Astrocyte (in vitro differentiated cells and primary cell): ENCODE results near the gene DSCAM.

Experiments used
- EZH2 ChIP-seq: IDR thresholded peaks from 2 replicates; pipeline ENCODE4 v1.6.1; 2012; ENCODE audit warnings: mild to moderate bottlenecking, low read length, inconsistent platforms; ENCODE audit not compliant: insufficient read depth
- TF ChIP-seq, protein P1 (sequence below): IDR thresholded peaks from 2 replicates; pipeline ENCODE4 v1.5.1; 2011; ENCODE audit warnings: low read depth, mild to moderate bottlenecking, inconsistent platforms, low read length, moderate library complexity; ENCODE audit not compliant: insufficient read depth

DNA sequence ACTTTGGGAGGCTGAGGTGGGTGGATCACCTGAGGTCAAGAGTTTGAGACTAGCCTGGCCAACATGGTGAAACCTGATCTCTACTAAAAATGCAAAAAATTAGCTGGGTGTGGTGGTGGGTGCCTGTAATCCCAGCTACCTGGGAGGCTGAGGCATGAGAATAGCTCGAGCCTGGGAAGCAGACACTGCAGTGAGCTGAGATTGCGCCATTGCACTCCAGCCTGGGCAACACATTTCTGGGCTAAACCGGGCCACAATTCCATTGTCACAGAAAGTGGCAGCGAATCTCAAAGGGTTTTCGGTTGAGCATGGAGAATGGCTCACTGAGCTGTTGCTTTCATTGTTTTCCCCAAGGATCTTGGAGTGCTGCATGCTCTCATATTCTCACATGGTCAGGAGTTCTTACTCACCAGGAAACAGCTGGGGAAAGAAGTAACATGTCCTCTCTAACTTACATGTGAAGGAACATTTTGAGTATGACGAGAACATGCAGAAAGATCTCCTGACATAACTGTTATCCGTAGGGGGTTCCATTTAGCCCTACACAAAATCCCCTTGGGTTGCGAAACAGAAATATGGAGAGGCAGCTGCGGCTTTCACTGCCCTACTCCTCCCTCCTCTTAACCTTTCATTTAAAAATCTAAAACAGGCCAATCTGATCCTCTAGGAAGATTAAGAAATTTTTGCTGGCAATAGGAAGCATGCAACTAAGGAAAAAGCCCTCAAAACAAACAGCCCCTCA, 638.6 kb downstream of the DSCAM start:
- TF ChIP-seq, protein P1, sequence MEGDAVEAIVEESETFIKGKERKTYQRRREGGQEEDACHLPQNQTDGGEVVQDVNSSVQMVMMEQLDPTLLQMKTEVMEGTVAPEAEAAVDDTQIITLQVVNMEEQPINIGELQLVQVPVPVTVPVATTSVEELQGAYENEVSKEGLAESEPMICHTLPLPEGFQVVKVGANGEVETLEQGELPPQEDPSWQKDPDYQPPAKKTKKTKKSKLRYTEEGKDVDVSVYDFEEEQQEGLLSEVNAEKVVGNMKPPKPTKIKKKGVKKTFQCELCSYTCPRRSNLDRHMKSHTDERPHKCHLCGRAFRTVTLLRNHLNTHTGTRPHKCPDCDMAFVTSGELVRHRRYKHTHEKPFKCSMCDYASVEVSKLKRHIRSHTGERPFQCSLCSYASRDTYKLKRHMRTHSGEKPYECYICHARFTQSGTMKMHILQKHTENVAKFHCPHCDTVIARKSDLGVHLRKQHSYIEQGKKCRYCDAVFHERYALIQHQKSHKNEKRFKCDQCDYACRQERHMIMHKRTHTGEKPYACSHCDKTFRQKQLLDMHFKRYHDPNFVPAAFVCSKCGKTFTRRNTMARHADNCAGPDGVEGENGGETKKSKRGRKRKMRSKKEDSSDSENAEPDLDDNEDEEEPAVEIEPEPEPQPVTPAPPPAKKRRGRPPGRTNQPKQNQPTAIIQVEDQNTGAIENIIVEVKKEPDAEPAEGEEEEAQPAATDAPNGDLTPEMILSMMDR: no peak
- TF ChIP-seq EZH2: no peak
